Ishikawa (cell line): Measurements from ENCODE around the gene TSTD1.

ENCODE experiments used
- CREB1 ChIP-seq: IDR thresholded peaks from 2 replicates; pipeline ENCODE4 v1.6.1; 2012; ENCODE audit warnings: low read depth
- EGR1 ChIP-seq: IDR thresholded peaks from 2 replicates; pipeline ENCODE4 v1.6.1; 2012
- EP300 ChIP-seq: IDR thresholded peaks from 2 replicates; pipeline ENCODE4 v1.6.1; 2012; ENCODE audit warnings: borderline replicate concordance
- FOXM1 ChIP-seq: IDR thresholded peaks from 2 replicates; pipeline ENCODE4 v1.6.1; 2012; ENCODE audit warnings: low read depth, borderline replicate concordance
- NFIC ChIP-seq: IDR thresholded peaks from 2 replicates; pipeline ENCODE4 v1.6.1; 2012
- RAD21 ChIP-seq: IDR thresholded peaks from 2 replicates; pipeline ENCODE4 v1.6.1; 2012; ENCODE audit warnings: low read depth
- TAF1 ChIP-seq: IDR thresholded peaks from 2 replicates; pipeline ENCODE4 v1.6.1; 2012; ENCODE audit warnings: low read depth, mild to moderate bottlenecking
- TCF12 ChIP-seq: IDR thresholded peaks from 2 replicates; pipeline ENCODE4 v1.6.1; 2012; ENCODE audit warnings: low read depth
- TEAD4 ChIP-seq: IDR thresholded peaks from 2 replicates; pipeline ENCODE4 v1.6.1; 2012
- YY1 ChIP-seq: IDR thresholded peaks from 2 replicates; pipeline ENCODE4 v1.6.1; 2012; ENCODE audit warnings: low read depth
- ZBTB7A ChIP-seq: IDR thresholded peaks from 2 replicates; pipeline ENCODE4 v1.6.1; 2012; ENCODE audit warnings: low read depth
- TF ChIP-seq, protein P1 (sequence below): IDR thresholded peaks from 2 replicates; pipeline ENCODE4 v1.6.1; 2012
- TF ChIP-seq, protein P2 (sequence below): IDR thresholded peaks from 2 replicates; pipeline ENCODE4 v1.6.1; 2012; ENCODE audit warnings: low read depth, mild to moderate bottlenecking
- TF ChIP-seq, protein P3 (sequence below): IDR thresholded peaks from 2 replicates; pipeline ENCODE4 v1.6.1; 2012

DNA sequence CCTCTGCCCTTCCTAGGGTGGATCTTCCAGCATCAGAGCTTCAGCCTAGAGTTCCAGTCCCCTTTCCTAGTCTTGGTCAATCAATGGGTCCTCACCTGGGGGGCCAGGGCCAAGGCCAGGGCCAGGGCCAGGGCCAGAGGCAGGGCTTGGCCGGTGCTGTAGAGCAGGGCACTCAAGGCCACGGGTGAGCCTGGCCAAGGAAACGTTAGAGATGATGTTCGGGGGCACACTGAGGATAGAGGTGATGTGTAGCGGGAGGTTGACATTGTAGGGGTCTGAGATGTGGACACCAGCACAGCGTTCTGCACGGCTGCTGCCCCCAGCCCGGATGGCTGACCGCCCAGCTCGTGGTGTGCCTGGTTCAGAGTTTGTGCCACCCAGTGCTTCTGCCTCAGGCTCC, 12.5 kb upstream of the TSTD1 start:
- TF ChIP-seq EP300 (no peak), NFIC (no peak), FOXM1 (no peak), YY1 (no peak), TAF1 (no peak), RAD21 (no peak), TCF12 (no peak), ZBTB7A (no peak), CREB1 (no peak), EGR1 (no peak), TEAD4 (no peak)
- TF ChIP-seq, protein P1, sequence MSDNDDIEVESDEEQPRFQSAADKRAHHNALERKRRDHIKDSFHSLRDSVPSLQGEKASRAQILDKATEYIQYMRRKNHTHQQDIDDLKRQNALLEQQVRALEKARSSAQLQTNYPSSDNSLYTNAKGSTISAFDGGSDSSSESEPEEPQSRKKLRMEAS: no peak
- TF ChIP-seq, protein P2, sequence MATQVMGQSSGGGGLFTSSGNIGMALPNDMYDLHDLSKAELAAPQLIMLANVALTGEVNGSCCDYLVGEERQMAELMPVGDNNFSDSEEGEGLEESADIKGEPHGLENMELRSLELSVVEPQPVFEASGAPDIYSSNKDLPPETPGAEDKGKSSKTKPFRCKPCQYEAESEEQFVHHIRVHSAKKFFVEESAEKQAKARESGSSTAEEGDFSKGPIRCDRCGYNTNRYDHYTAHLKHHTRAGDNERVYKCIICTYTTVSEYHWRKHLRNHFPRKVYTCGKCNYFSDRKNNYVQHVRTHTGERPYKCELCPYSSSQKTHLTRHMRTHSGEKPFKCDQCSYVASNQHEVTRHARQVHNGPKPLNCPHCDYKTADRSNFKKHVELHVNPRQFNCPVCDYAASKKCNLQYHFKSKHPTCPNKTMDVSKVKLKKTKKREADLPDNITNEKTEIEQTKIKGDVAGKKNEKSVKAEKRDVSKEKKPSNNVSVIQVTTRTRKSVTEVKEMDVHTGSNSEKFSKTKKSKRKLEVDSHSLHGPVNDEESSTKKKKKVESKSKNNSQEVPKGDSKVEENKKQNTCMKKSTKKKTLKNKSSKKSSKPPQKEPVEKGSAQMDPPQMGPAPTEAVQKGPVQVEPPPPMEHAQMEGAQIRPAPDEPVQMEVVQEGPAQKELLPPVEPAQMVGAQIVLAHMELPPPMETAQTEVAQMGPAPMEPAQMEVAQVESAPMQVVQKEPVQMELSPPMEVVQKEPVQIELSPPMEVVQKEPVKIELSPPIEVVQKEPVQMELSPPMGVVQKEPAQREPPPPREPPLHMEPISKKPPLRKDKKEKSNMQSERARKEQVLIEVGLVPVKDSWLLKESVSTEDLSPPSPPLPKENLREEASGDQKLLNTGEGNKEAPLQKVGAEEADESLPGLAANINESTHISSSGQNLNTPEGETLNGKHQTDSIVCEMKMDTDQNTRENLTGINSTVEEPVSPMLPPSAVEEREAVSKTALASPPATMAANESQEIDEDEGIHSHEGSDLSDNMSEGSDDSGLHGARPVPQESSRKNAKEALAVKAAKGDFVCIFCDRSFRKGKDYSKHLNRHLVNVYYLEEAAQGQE: no peak
- TF ChIP-seq, protein P3, sequence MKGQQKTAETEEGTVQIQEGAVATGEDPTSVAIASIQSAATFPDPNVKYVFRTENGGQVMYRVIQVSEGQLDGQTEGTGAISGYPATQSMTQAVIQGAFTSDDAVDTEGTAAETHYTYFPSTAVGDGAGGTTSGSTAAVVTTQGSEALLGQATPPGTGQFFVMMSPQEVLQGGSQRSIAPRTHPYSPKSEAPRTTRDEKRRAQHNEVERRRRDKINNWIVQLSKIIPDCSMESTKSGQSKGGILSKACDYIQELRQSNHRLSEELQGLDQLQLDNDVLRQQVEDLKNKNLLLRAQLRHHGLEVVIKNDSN: no peak
